Stimulated activated naive CD8-positive, alpha-beta T cell treated with anti-CD3 and anti-CD28 coated beads, Interleukin-15, Interleukin-2, amounts not matched to agents 100 U/mL and 50 U/mL, for 24 hours (primary cell): Measurements from ENCODE around the gene SCO2.
A peak's percentile ranks its signal among the peaks of the same experiment; 100 is the strongest.

Source experiments
- ATAC-seq: fragments of 150-1000 bp; cut with Tn5 transposase; one replicate; pipeline ENCODE4 v1.10.0; 2021
- DNase-seq: peaks from one replicate; pipeline ENCODE4 v3.0.0; 2021

The SCO2 gene

DNA sequence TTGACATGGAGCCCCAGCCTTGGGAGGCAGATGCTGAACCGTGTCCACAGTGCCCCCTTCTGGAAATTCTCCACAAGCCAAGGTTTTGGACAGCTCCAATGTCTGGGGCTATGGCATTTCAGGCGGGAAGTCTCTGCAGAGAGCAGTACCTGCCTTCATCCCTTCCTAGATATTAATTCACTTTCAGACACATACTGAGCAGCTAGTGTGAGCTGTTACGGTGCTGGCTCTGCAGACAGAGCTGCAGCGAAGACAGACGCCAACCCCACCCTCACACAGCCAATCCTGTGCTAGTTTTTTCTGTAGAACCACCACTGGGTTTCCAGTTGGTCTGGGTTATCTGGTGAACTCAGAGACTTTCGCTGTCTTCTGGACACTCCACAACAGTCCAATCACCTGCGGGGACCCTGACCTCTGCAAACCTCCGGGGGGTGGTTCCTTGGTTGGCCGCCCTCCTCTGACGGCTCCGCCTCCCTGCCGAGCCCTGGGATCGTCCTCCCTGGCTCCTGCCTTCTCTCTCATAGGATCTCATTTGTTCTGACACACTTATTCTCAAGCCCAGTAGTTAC is 27.0 kb downstream of the SCO2 start:
- ATAC-seq (peak; percentile 79), DNase-seq (peak; percentile 73)

DNA sequence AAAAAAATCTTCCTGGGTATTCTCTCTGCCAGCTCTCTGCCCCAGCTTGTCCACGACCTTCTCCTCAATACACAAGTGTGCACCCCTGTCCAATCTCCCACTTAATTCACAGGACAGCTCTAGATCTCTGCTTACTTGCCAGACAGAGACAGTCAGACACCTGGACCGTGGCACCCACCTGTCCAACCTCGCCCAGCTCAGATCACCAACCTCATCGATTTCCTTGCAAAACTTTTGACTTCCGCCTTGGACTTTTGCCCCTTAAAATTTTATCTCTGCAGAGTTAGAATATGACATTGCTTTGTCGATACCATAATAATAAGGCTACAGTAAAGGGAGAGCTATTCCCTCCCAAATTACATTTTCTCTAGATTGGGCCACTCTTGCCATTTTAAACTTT is 28.3 kb downstream of the SCO2 start:
- DNase-seq (no peak), ATAC-seq (no peak)

- no peak for ATAC-seq
- DNase-seq: peak; percentile 26
Measured at GRCh38 chr22:50490531-50491308, 34.7 kb downstream of the SCO2 start.

GRCh38 chr22:50489363-50490243 is 35.8 kb downstream of the SCO2 start:
- ATAC-seq (no peak), DNase-seq (no peak)

GRCh38 chr22:50488886-50489285 is 36.5 kb downstream of the SCO2 start:
- DNase-seq: no peak
- no peak for ATAC-seq

DNA sequence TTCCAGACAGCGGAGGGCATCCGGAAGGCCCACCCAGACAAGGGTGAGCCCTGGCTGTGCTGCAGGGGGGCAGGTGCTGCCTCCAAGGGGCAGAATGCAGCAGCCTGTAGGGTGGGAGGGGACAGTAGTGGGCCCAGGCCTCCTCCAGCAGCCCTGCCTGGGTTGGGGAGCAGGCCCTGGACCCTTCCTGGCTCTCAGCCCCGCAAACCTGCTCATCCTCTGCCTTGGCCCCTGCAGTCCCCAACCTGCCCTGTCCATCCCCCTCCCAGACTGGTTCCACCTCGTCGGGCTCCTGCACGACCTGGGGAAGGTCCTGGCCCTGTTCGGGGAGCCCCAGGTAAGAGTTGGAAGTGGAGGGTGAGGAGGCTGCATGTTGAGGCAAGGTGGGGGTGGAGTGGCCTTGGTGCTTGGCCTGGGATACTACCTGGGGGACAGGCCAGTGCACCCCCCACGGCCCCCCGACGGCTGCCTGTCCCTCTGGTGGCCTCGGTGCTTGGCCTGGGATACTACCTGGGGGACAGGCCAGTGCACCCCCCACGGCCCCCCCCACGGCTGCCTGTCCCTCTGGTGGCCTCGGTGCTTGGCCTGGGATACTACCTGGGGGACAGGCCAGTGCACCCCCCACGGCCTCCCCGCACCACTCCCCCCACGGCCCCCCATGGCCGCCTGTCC is 37.3 kb downstream of the SCO2 start:
- DNase-seq (no peak), ATAC-seq (no peak)

- DNase-seq (no peak), ATAC-seq (no peak)
Measured at GRCh38 chr22:50487290-50488005, 38.0 kb downstream of the SCO2 start.

DNA sequence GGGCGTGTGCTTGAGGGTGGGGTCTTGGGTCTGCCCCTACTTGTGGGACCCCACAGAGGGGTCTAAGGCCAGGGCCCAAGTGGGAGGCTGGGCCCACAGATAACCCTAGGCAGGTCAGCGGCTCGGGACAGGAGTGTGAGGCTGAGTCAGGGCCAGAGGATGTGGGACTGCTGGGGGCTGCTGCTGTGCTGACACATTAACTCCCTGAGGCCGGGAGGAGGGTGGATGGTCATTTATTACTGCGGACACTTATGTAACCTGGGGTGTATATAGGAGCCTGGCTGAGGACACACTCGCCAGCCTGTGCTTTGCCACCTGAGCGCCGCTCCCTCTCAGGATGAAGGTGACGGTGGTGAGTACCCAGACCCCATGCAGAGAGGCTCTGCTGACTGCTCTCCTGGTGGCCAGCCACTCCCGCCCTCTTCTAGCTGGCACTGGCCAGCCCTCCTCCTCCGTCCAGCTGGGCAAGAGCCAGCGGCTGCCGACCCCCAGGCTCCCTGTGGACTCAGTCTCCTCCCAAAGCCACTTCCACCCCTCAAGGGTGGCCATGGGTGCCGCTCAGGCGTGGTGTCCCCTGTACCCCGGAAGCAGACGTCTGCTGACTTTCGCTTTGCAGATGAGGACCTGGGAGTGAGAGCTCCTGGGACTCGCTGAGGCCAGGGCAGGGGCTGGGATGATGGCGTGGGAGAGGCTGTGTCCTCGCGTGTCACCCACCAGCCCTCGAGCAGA is 38.7 kb downstream of the SCO2 start, which contains the start of gene MIOX:
TSS of gene MIOX (plus strand) at position 299 of the 729 bp plus-strand sequence. CDS start at position 338, 39 bp downstream.
- ATAC-seq: no peak

GRCh38 chr22:50485221-50486131 is 39.9 kb downstream of the SCO2 start:
- ATAC-seq: no peak
- no peak for DNase-seq

More for the DNA sequence above, 38.7 kb downstream of the SCO2 start, which contains the start of gene MIOX:
- DNase-seq: no peak

DNA sequence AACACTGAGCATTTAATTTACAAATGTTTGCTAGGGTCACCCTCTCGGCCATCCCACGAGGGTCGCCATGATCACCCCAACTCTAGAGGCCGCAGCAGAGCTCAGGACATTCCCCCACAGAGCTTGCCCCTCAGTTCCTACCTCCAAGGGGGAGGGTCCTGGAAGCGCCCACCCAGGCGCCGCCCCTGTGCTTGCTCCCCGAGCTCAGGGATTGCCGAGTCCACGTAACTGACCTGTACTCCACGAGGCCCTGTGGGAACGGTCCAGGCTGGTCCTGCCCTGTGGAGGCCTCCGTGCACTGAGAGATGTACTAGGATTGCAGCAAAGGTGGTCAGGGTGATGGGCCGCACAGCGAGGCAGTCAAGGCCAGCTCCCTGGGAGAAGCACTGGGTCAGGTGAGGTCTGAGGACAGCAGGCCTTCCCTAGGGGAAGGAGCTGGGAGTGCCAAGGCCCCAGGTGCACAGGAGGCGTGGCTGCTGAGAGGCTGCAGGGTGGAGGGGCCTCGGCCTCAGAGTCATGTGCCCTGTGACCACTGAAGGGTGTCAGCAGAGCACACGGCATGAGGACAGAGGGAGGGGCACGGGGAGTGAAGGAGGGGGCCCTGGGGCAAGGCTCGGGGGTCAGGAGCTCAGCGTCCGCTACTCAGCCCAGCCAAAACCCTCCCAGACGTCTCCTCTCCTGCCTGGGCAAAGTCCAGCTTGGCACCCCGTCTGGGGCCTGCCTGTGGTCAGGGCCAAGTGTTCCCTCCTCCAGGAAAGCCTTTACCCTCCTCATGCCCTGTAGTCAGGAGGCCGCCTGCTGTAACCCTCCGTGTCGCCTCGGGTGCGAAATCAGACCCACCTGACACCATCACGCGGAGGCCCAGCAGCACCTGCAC is 41.2 kb downstream of the SCO2 start:
- ATAC-seq (no peak), DNase-seq (no peak)

GRCh38 chr22:50483556-50483955 is 41.8 kb downstream of the SCO2 start:
- no peak for ATAC-seq
- DNase-seq: no peak

DNA sequence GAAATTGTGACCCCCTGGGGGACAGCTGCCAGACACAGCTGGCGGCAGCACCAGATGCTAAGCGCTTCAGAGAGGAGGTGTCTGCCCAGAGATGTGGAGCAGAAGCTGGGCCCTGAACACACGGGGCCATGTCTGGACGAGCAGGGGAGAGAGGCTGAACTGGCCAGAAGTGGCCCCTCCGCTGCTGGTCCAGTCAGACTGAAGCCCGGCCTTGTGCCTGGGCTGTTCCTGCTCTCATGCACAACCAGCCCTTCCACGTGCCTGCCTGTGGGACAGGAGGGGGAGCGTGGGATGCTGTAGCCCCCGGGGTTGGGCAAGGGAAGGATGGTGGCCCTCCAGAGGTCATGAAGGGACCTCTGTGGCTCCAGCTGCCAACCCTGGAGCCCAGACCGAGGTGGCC is 42.3 kb downstream of the SCO2 start:
- ATAC-seq (no peak), DNase-seq (no peak)

- DNase-seq: no peak
Measured at GRCh38 chr22:50482107-50483074, 43.0 kb downstream of the SCO2 start.

DNA sequence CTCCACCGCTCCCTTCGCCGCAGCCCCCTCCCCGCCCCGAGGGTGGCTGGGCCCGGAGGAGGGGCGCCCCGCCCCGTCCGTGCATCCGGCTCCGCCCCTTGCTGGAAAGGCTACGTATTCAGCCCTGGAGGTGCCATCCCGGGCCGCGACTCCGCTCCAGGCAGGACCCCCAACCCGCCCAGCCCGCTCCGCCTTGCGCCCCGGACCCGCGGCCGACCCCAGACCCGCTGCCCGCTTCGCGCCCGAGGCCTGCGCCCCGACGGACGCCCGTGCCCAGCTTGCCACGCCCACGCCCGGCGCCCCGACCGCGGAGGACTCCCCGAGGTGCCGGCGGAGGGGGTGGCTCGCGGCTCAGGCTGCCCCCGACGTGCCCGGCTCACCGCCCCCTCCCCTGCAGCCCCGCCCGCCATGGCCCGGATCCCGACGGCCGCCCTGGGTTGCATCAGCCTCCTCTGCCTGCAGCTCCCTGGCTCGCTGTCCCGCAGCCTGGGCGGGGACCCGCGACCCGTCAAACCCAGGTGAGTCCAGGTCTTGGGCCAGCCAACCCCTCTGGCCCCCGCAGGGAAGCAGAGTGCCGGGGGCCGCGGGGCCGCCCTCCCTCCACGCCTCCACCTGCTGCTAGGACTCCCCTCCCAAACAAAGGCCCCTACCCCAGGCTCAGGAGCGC is 43.8 kb downstream of the SCO2 start, which contains the start of gene ADM2:
TSS of gene ADM2 (plus strand) at position 104 of the 667 bp plus-strand sequence. CDS start at position 409, 305 bp downstream.
- peak; percentile 78 for DNase-seq
- ATAC-seq: peak; percentile 62

More at GRCh38 chr22:50482107-50483074, 43.0 kb downstream of the SCO2 start:
- ATAC-seq: no peak

DNA sequence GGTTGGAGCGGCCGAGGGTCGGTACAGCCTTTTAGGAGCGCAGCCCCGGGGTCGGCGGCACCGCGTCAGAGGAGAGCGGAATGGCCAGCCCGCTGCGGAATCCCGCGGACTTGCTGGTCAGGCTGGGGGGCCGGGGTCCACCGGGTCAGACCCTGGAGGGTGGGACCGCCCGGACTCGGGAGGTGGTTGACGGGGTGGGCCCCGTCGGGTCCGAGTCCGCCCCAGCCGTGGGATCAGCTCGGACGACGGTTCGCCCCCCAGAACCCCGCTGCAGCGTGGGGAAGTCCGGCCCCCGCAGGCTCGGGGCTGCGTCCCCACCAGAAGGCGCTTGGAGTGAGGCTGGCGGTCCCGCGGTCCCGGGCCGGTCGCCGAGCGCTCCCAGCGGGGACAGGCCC is 44.4 kb downstream of the SCO2 start:
- ATAC-seq: no peak

GRCh38 chr22:50479721-50480120 is 45.7 kb downstream of the SCO2 start:
- ATAC-seq: no peak
- DNase-seq: no peak

More for the DNA sequence above, 44.4 kb downstream of the SCO2 start:
- no peak for DNase-seq

- no peak for DNase-seq
- no peak for ATAC-seq
Measured at GRCh38 chr22:50477923-50478322, 47.5 kb downstream of the SCO2 start.
